Gastroesophageal sphincter (tissue), 4 donors: ENCODE data around the gene TMEM50A. TPM values are rescaled to one million over a fixed set of nuclear protein-coding genes. Genes with fewer than 3 reads are reported as not detected.
"Not testable (repeated sequence)": the region's sequence is repeated elsewhere in the genome, so short reads cannot be mapped to it uniquely, and the experiment has no call there.

ENCODE experiments used
- ATAC-seq: fragments of 150-250 bp; one replicate; pipeline ENCODE4 v1.9.1; 2016; ENCODE audit warnings: mild to moderate bottlenecking, moderate library complexity
- H3K27ac ChIP-seq, 4 donors: fragments of 200-600 bp; sonication (generic) in 3 of 4; 1 replicate in 3 of 4; 2 replicates in 1 of 4; pipeline ENCODE4 v1.5.1; 2016 to 2019
- H3K27me3 ChIP-seq: fragments of 200-600 bp; sonication (generic); one replicate; pipeline ENCODE4 v1.5.1; 2019
- H3K36me3 ChIP-seq, 2 donors: fragments of 200-600 bp; sonication (generic); one replicate each; pipeline ENCODE4 v1.5.1; 2019; ENCODE audit warnings: control low read depth in 1 of 2
- H3K4me1 ChIP-seq, 3 donors: fragments of 200-600 bp; sonication (generic); 1 replicate in 2 of 3; 2 replicates in 1 of 3; pipeline ENCODE4 v1.5.1; 2016 to 2019; ENCODE audit warnings: control low read depth in 2 of 3
- H3K4me3 ChIP-seq, 2 donors: fragments of 200-600 bp; sonication (generic); one replicate each; pipeline ENCODE4 v1.5.1; 2019; ENCODE audit warnings: mild to moderate bottlenecking in 1 of 2, moderate library complexity in 1 of 2
- H3K9me3 ChIP-seq, 3 donors: fragments of 200-600 bp; sonication (generic); one replicate each; pipeline ENCODE4 v1.5.1; 2017 to 2019; ENCODE audit warnings: control low read depth in 2 of 3
- WGBS, 2 donors: methylation state at CpG; one replicate each; pipeline ENCODE4 v1.1.5; 2018; ENCODE audit warnings: low coverage in 1 of 2; 5-methylcytosine and 5-hydroxymethylcytosine counted together
- total RNA-seq, 4 donors: library from RNA; depleted of rRNA; stranded (reverse); fragments of >200 nt; gene quantifications; one replicate each; pipeline ENCODE4 v1.1.0, GENCODE V29; 2016

TMEM50A gene
- total RNA-seq, 4 donors from 2014 or later = 82.6 to 170 (median 88.8) TPM

- H3K27me3 ChIP-seq, H3K4me1 ChIP-seq, H3K9me3 ChIP-seq, H3K4me3 ChIP-seq, H3K27ac ChIP-seq, ATAC-seq: not testable (repeated sequence)
- WGBS, 2 donors = 78% methylated on average over 1 of the region's 1 CpG; no CpG with 5 or more reads in 1 of the 2 donors
- peaks cover 0 to 21% of the 10 kb centered on the region in 2 donors for H3K36me3 ChIP-seq
These were observed 29.0 kb upstream of the TMEM50A start for GRCh38 chr1:25309085-25309484.

- no CpG with 5 or more reads among the region's 1 CpG for WGBS, 2 donors
- H3K4me1 ChIP-seq, H3K9me3 ChIP-seq, ATAC-seq, H3K4me3 ChIP-seq, H3K27me3 ChIP-seq, H3K27ac ChIP-seq: not testable (repeated sequence)
- peaks cover 0 to 21% of the 10 kb centered on the region in 2 donors for H3K36me3 ChIP-seq
These were observed 28.6 kb upstream of the TMEM50A start for GRCh38 chr1:25309486-25309885.

- not testable (repeated sequence) for H3K36me3 ChIP-seq, H3K27ac ChIP-seq, H3K4me1 ChIP-seq, H3K27me3 ChIP-seq, H3K4me3 ChIP-seq, ATAC-seq, H3K9me3 ChIP-seq
These were observed 25.2 kb upstream of the TMEM50A start for GRCh38 chr1:25312806-25313470.

- ATAC-seq, H3K4me1 ChIP-seq, H3K27ac ChIP-seq, H3K9me3 ChIP-seq, H3K4me3 ChIP-seq, H3K27me3 ChIP-seq: not testable (repeated sequence)
- peaks cover 0 to 13% of the 10 kb centered on the region in 2 donors for H3K36me3 ChIP-seq
- 72% methylated on average over 9 of the region's 9 CpGs; no CpG with 5 or more reads in 1 of the 2 donors for WGBS, 2 donors
These were observed 17.7 kb upstream of the TMEM50A start for GRCh38 chr1:25320314-25320938.

- not testable (repeated sequence) for H3K9me3 ChIP-seq, H3K4me3 ChIP-seq, H3K27ac ChIP-seq, H3K27me3 ChIP-seq, H3K4me1 ChIP-seq, ATAC-seq
- 87% methylated on average over 6 of the region's 9 CpGs; no CpG with 5 or more reads in 1 of the 2 donors for WGBS, 2 donors
- H3K36me3 ChIP-seq = peaks cover 0 to 13% of the 10 kb centered on the region in 2 donors
These were observed 16.0 kb upstream of the TMEM50A start for GRCh38 chr1:25322127-25322526.

GRCh38 chr1:25324407-25324806, 13.7 kb upstream of the TMEM50A start:
- H3K27me3 ChIP-seq, H3K9me3 ChIP-seq, H3K4me3 ChIP-seq, ATAC-seq, H3K4me1 ChIP-seq, H3K36me3 ChIP-seq, H3K27ac ChIP-seq: not testable (repeated sequence)
- 100% methylated on average over 1 of the region's 3 CpGs; no CpG with 5 or more reads in 1 of the 2 donors for WGBS, 2 donors

- not testable (repeated sequence) for H3K27ac ChIP-seq, H3K27me3 ChIP-seq, ATAC-seq, H3K4me1 ChIP-seq, H3K4me3 ChIP-seq, H3K9me3 ChIP-seq, H3K36me3 ChIP-seq
- no CpG with 5 or more reads among the region's 17 CpGs for WGBS, 2 donors
These were observed 10.0 kb upstream of the TMEM50A start for GRCh38 chr1:25327864-25328790.

- H3K27me3 ChIP-seq, H3K4me3 ChIP-seq, H3K27ac ChIP-seq, ATAC-seq, H3K9me3 ChIP-seq, H3K4me1 ChIP-seq, H3K36me3 ChIP-seq: not testable (repeated sequence)
- 57% methylated on average over 4 of the region's 4 CpGs; no CpG with 5 or more reads in 1 of the 2 donors for WGBS, 2 donors
These were observed 9.3 kb upstream of the TMEM50A start for GRCh38 chr1:25328791-25329185.

- H3K4me1 ChIP-seq, H3K27me3 ChIP-seq, ATAC-seq, H3K36me3 ChIP-seq, H3K4me3 ChIP-seq, H3K9me3 ChIP-seq, H3K27ac ChIP-seq: not testable (repeated sequence)
- WGBS, 2 donors = 84% methylated on average over 5 of the region's 5 CpGs; no CpG with 5 or more reads in 1 of the 2 donors
These were observed 8.8 kb upstream of the TMEM50A start for GRCh38 chr1:25329336-25329735.

- not testable (repeated sequence) for H3K36me3 ChIP-seq, H3K4me3 ChIP-seq, H3K4me1 ChIP-seq, H3K27ac ChIP-seq, ATAC-seq, H3K27me3 ChIP-seq, H3K9me3 ChIP-seq
- 0 to 44% methylated on average over 1 to 5 of the region's 5 CpGs for WGBS, 2 donors
These were observed 8.2 kb upstream of the TMEM50A start for GRCh38 chr1:25329950-25330349.
